Neural cell (in vitro differentiated cells): Measurements from ENCODE around the gene ZFPM1. TPM values are rescaled to one million over a fixed set of nuclear protein-coding genes. Genes with fewer than 3 reads are reported as not detected.
"Not testable (repeated sequence)": the region's sequence is repeated elsewhere in the genome, so short reads cannot be mapped to it uniquely, and the experiment has no call there.

ENCODE experiments used
- H2AFZ ChIP-seq: fragments of 200-600, 300-800 bp; sonication (generic), shearing (Covaris generic); 2 replicates; pipeline ENCODE4 v1.6.0; 2014; ENCODE audit warnings: low read depth, mild to moderate bottlenecking, antibody characterized with exemption, low read length, moderate library complexity
- H3F3A ChIP-seq: fragments of 200-600 bp; shearing (Covaris generic); 2 replicates; pipeline ENCODE4 v1.6.1; 2016; ENCODE audit warnings: mild to moderate bottlenecking, moderate library complexity, mixed read lengths, antibody characterized with exemption, low read length; ENCODE audit not compliant: insufficient read depth, poor library complexity, severe bottlenecking
- H3K27ac ChIP-seq: fragments of 200-600, 300-800 bp; sonication (generic), shearing (Covaris generic); 2 replicates; pipeline ENCODE4 v1.5.1; 2014; ENCODE audit warnings: mild to moderate bottlenecking, low read length, moderate library complexity
- H3K27me3 ChIP-seq: fragments of 300-800, 200-600 bp; sonication (generic), shearing (Covaris generic); 2 replicates; pipeline ENCODE4 v1.6.0; 2014; ENCODE audit warnings: mild to moderate bottlenecking, low read depth, low read length, moderate library complexity; ENCODE audit not compliant: insufficient read depth
- H3K36me3 ChIP-seq: fragments of 300-800, 200-600 bp; sonication (generic), shearing (Covaris generic); 2 replicates; pipeline ENCODE4 v1.5.1; 2014; ENCODE audit warnings: mild to moderate bottlenecking, antibody characterized with exemption, low read length, moderate library complexity; ENCODE audit not compliant: insufficient read depth
- H3K4me2 ChIP-seq: fragments of 300-800, 200-600 bp; sonication (generic), shearing (Covaris generic); 2 replicates; pipeline ENCODE4 v1.6.0; 2014; ENCODE audit warnings: mild to moderate bottlenecking, low read length
- H3K4me3 ChIP-seq: fragments of 300-800, 200-600 bp; sonication (generic), shearing (Covaris generic); 2 replicates; pipeline ENCODE4 v1.5.1; 2014; ENCODE audit warnings: mild to moderate bottlenecking, low read length, moderate library complexity
- H3K79me2 ChIP-seq: fragments of 200-600 bp; shearing (Covaris generic); replicated peaks from 2 replicates; pipeline ENCODE4 v1.6.0; 2014; ENCODE audit warnings: mild to moderate bottlenecking, low read length, moderate library complexity; ENCODE audit not compliant: insufficient read depth
- H3K9ac ChIP-seq: fragments of 300-800, 200-600 bp; sonication (generic), shearing (Covaris generic); 2 replicates; pipeline ENCODE4 v1.6.1; 2016; ENCODE audit warnings: mild to moderate bottlenecking, low read length, mixed read lengths
- H3K9me2 ChIP-seq: fragments of 200-600 bp; shearing (Covaris generic); 2 replicates; pipeline ENCODE4 v1.6.1; 2016; ENCODE audit warnings: mild to moderate bottlenecking, low read length, mixed read lengths; ENCODE audit not compliant: insufficient read depth
- H3K9me3 ChIP-seq: fragments of 200-600, 300-800 bp; sonication (generic), shearing (Covaris generic); 2 replicates; pipeline ENCODE4 v1.6.1; 2016; ENCODE audit warnings: mild to moderate bottlenecking, mixed run types, low read length, moderate library complexity, mixed read lengths
- H4K20me1 ChIP-seq: fragments of 200-600 bp; shearing (Covaris generic); 2 replicates; pipeline ENCODE4 v1.6.1; 2016; ENCODE audit warnings: mild to moderate bottlenecking, mixed run types; ENCODE audit not compliant: insufficient read depth
- EP300 ChIP-seq: fragments of 450-650 bp; conservative IDR thresholded peaks from 2 replicates; pipeline ENCODE4 v1.6.1; 2014; ENCODE audit warnings: antibody characterized with exemption, mild to moderate bottlenecking, moderate library complexity; ENCODE audit not compliant: poor library complexity, severe bottlenecking
- EZH2 ChIP-seq: fragments of 200-600, 300-800 bp; shearing (Covaris generic), sonication (generic); IDR thresholded peaks from 2 replicates; pipeline ENCODE4 v1.6.1; 2014; ENCODE audit warnings: antibody characterized with exemption, low read length, borderline replicate concordance, mild to moderate bottlenecking; ENCODE audit not compliant: insufficient read depth, poor library complexity, severe bottlenecking
- MXI1 ChIP-seq: fragments of 450-650 bp; conservative IDR thresholded peaks from 2 replicates; pipeline ENCODE4 v1.6.1; 2014; ENCODE audit warnings: antibody characterized with exemption, mild to moderate bottlenecking; ENCODE audit not compliant: poor library complexity, severe bottlenecking
- POLR2AphosphoS5 ChIP-seq: IDR thresholded peaks from 2 replicates; pipeline ENCODE4 v1.6.1; 2012
- RAD21 ChIP-seq: fragments of 450-650 bp; conservative IDR thresholded peaks from 2 replicates; pipeline ENCODE4 v1.6.1; 2014; ENCODE audit warnings: antibody characterized with exemption, mild to moderate bottlenecking, moderate library complexity
- SMC3 ChIP-seq: fragments of 450-650 bp; conservative IDR thresholded peaks from 2 replicates; pipeline ENCODE4 v1.6.1; 2014; ENCODE audit warnings: antibody characterized with exemption, mild to moderate bottlenecking, moderate library complexity; ENCODE audit not compliant: poor library complexity
- TAF1 ChIP-seq: IDR thresholded peaks from 2 replicates; pipeline ENCODE4 v1.6.1; 2012; ENCODE audit warnings: low read depth
- polyA plus RNA-seq: library from polyadenylated mRNA; depleted of rRNA; stranded (reverse); fragments of >200 nt; gene quantifications from 2 replicates; pipeline ENCODE4 v1.2.3, GENCODE V29; 2014
- TF ChIP-seq, protein P1 (sequence below): IDR thresholded peaks from 2 replicates; pipeline ENCODE4 v1.6.1; 2012; ENCODE audit warnings: borderline replicate concordance
- TF ChIP-seq, protein P2 (sequence below): fragments of 450-650 bp; IDR thresholded peaks from 2 replicates; pipeline ENCODE4 v1.5.1; 2014; ENCODE audit warnings: antibody characterized with exemption, mild to moderate bottlenecking, moderate library complexity; ENCODE audit not compliant: poor library complexity, severe bottlenecking

The ZFPM1 gene
- polyA plus RNA-seq, 1 donor from 2014 or later: 0.41 TPM

DNA sequence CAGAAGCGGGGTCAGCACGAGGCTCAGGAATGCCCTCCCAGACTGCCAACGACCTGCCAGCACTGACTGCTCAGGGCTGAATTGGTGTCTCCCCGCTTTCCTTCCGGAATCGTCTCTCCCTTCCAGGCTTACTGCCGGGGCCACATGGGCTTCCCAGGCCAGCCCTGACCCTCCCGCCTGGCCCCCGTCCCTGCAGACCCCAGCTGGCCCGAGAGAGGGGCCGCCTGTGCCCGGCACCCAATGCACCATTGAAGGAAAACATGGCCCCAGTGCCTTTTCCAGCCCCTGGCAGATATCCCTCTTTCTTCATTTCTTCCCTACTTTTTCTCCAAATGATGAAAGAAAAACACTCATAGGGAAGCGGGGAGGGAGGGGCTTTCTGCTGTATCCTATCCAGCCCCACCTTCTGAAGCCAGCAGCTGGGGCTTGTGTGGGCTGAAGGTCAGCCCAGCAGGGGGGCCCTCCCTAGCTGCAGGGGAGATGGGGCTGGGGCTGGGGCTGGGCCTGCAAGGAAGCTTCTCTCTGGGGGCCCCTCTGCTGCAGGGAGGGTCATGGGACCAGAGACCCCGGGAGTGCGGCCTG, 44.4 kb upstream of the ZFPM1 start:
- Histone ChIP-seq H3K27ac (no peak overlapping the region), H3K27me3 (no peaks in the 10 kb centered on the region), H2AFZ (no peak overlapping the region), H3K4me2 (no peak overlapping the region), H3K36me3 (no peaks in the 10 kb centered on the region), H4K20me1 (no peaks in the 10 kb centered on the region), H3K79me2 (no peaks in the 10 kb centered on the region), H3F3A (no peaks in the 10 kb centered on the region), H3K4me3 (no peak overlapping the region), H3K9ac (no peak overlapping the region), H3K9me3 (no peaks in the 10 kb centered on the region), H3K9me2 (no peaks in the 10 kb centered on the region)
- TF ChIP-seq MXI1 (no peak), RAD21 (no peak), SMC3 (no peak), EZH2 (no peak), EP300 (no peak)
- TF ChIP-seq, protein P1, sequence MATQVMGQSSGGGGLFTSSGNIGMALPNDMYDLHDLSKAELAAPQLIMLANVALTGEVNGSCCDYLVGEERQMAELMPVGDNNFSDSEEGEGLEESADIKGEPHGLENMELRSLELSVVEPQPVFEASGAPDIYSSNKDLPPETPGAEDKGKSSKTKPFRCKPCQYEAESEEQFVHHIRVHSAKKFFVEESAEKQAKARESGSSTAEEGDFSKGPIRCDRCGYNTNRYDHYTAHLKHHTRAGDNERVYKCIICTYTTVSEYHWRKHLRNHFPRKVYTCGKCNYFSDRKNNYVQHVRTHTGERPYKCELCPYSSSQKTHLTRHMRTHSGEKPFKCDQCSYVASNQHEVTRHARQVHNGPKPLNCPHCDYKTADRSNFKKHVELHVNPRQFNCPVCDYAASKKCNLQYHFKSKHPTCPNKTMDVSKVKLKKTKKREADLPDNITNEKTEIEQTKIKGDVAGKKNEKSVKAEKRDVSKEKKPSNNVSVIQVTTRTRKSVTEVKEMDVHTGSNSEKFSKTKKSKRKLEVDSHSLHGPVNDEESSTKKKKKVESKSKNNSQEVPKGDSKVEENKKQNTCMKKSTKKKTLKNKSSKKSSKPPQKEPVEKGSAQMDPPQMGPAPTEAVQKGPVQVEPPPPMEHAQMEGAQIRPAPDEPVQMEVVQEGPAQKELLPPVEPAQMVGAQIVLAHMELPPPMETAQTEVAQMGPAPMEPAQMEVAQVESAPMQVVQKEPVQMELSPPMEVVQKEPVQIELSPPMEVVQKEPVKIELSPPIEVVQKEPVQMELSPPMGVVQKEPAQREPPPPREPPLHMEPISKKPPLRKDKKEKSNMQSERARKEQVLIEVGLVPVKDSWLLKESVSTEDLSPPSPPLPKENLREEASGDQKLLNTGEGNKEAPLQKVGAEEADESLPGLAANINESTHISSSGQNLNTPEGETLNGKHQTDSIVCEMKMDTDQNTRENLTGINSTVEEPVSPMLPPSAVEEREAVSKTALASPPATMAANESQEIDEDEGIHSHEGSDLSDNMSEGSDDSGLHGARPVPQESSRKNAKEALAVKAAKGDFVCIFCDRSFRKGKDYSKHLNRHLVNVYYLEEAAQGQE: no peak
- TF ChIP-seq, protein P2, sequence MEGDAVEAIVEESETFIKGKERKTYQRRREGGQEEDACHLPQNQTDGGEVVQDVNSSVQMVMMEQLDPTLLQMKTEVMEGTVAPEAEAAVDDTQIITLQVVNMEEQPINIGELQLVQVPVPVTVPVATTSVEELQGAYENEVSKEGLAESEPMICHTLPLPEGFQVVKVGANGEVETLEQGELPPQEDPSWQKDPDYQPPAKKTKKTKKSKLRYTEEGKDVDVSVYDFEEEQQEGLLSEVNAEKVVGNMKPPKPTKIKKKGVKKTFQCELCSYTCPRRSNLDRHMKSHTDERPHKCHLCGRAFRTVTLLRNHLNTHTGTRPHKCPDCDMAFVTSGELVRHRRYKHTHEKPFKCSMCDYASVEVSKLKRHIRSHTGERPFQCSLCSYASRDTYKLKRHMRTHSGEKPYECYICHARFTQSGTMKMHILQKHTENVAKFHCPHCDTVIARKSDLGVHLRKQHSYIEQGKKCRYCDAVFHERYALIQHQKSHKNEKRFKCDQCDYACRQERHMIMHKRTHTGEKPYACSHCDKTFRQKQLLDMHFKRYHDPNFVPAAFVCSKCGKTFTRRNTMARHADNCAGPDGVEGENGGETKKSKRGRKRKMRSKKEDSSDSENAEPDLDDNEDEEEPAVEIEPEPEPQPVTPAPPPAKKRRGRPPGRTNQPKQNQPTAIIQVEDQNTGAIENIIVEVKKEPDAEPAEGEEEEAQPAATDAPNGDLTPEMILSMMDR: no peak

DNA sequence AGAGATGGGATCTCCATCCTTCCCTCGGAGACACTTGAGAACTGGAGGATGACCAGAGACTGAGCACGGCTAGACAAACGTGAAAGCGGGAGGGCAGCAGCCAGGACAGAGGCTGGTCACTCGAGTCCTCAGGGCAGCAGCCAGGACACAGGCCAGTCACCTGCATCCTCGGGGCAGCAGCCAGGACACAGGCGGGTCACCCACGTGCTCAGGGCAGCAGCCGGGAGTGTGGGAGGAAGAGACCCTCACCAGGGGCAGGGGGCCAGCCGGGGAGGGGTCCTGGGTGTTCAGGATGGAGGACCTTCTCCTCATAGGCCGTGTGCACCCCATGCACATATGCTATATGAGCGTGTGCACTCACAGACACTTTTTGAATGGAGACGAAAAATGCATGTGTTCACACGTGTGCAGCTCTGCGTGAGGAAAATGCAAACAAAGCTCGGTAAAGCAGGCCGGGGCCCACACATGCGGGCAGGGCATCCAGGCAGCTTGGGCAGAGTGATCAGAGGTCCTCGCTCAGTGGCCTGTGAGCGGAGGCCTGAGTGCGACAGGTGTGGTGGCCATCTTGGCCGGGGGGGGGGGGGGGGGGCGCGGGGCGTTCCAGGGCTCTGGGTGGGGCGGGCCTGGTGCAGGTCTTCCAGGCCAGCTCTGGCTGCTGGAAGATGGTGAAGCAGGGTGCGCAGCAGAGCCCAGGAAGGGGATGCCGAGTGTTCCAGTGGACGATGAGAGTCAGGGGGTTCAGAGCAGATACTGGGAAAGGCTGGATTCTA, 43.6 kb upstream of the ZFPM1 start:
- TF ChIP-seq TAF1: no peak
- TF ChIP-seq, protein P1: no peak
- TF ChIP-seq POLR2AphosphoS5: no peak
- TF ChIP-seq EZH2: no peak
- TF ChIP-seq, protein P2: no peak
- no peak for TF ChIP-seq MXI1
- Histone ChIP-seq H3K27me3 (no peaks in the 10 kb centered on the region), H3K9ac (no peak overlapping the region), H4K20me1 (no peaks in the 10 kb centered on the region), H3K4me3 (no peak overlapping the region), H3F3A (no peaks in the 10 kb centered on the region), H3K27ac (no peak overlapping the region), H3K9me3 (no peaks in the 10 kb centered on the region), H3K79me2 (no peaks in the 10 kb centered on the region), H2AFZ (no peak overlapping the region), H3K9me2 (no peaks in the 10 kb centered on the region), H3K4me2 (no peak overlapping the region), H3K36me3 (no peaks in the 10 kb centered on the region)

DNA sequence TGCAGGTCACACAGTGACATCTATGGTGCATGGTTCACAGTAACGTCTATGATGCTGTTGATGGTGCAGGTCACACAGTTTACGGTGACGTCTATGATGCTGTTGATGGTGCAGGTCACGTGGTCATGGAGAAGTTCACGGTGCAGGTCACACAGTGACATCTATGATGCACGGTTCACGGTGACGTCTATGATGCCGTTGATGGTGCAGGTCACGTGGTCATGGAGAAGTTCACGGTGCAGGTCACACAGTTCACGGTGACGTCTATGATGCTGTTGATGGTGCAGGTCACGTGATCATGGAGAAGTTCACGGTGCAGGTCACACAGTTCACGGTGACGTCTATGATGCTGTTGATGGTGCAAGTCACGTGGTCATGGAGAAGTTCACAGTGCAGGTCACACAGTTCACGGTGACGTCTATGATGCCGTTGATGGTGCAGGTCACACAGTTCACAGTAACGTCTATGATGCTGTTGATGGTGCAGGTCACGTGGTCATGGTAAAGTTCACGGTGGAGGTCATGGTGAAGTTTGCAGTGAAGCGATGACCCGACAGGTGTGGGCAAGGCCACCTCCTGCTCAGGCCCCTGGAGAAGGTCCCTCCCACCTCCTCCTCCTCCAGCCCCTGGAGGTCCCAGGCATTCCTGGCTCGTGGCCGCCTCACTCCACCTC, 42.6 kb upstream of the ZFPM1 start:
- H3K4me2 ChIP-seq, H3K9me3 ChIP-seq, H3K4me3 ChIP-seq, H3K36me3 ChIP-seq, H3K79me2 ChIP-seq, H4K20me1 ChIP-seq, H3K27me3 ChIP-seq, H3K9me2 ChIP-seq, H3F3A ChIP-seq, H2AFZ ChIP-seq, H3K27ac ChIP-seq, H3K9ac ChIP-seq: not testable (repeated sequence)
